Cardiac muscle cell (in vitro differentiated cells and primary cell): ENCODE results near the gene CNTN5. TPM values are rescaled to one million over a fixed set of nuclear protein-coding genes. Genes with fewer than 3 reads are reported as not detected.

Experiments used
- DNase-seq, 2 donors: peaks; one replicate each; pipeline versions ENCODE4 v3.0.0 to v3.0.0-alpha.2; 2010 to 2017; ENCODE audit warnings: low read depth in 1 of 2, low spot score in 1 of 2
- H3K27ac ChIP-seq: fragments of 200-600 bp; sonication (generic); 2 replicates; pipeline ENCODE4 v1.5.1; 2016
- H3K27me3 ChIP-seq: fragments of 200-600 bp; sonication (generic); 2 replicates; pipeline ENCODE4 v1.6.0; 2016; ENCODE audit warnings: control low read depth
- H3K36me3 ChIP-seq: fragments of 200-600 bp; sonication (generic); 2 replicates; pipeline ENCODE4 v1.5.1; 2016; ENCODE audit warnings: control low read depth
- H3K4me1 ChIP-seq: fragments of 200-600 bp; sonication (generic); 2 replicates; pipeline ENCODE4 v1.8.1; 2017; ENCODE audit warnings: low read depth, mild to moderate bottlenecking, mixed run types
- H3K4me3 ChIP-seq: fragments of 200-600 bp; sonication (generic); 2 replicates; pipeline ENCODE4 v1.5.1; 2016; ENCODE audit warnings: mild to moderate bottlenecking
- H3K9me3 ChIP-seq: fragments of 200-600 bp; sonication (generic); 2 replicates; pipeline ENCODE4 v1.5.1; 2017; ENCODE audit warnings: low read depth, mild to moderate bottlenecking, control low read depth
- polyA plus RNA-seq: library from polyadenylated mRNA; unstranded; fragments of >200 nt; fragmentation: Nextera tagmentation; extraction: Ambion mirVana; gene quantifications from 2 replicates; pipeline ENCODE4 v1.2.1, GENCODE V29; 2016
- total RNA-seq: library from RNA; depleted of rRNA; stranded (reverse); fragments of >200 nt; gene quantifications from 2 replicates; pipeline ENCODE4 v1.2.3, GENCODE V29; 2016
- TF ChIP-seq, protein P1 (sequence below): IDR thresholded peaks from 2 replicates; pipeline ENCODE4 v1.5.1; 2012; ENCODE audit warnings: low read depth, mild to moderate bottlenecking, low read length

Gene CNTN5
- total and polyA plus RNA-seq, 2 experiments from 2014 or later: 30.0 to 41.3 TPM

DNA sequence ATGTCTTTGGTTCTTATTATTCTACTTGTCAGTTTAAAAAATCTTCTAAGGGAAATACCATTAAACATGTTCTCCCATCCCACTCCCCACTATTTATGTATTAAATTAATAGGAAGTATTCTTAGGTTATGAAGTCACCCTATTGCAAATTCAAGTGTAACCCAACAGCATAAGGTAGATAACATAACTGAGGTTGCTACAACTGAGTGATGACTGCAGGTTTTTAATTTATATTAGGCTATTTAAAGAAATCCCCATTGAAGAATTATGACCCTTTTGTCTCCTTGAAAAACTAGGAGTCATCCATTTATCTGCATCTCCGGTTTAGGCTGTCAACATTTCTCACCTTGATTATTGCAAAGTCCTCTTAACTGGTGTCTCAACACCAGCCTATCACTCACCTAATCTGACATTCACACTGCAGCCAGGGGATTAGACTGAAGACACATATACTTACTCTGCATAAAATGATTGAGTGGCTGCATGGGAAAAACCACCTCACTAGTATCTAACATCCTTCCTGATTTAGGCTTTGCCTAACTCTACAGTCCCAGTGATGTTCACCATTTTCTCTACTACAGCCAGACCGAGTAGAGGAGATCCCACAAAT, 649.4 kb downstream of the CNTN5 start:
- Histone ChIP-seq H3K36me3 (no peaks in the 10 kb centered on the region), H3K27ac (no peak overlapping the region), H3K4me1 (no peaks in the 10 kb centered on the region), H3K9me3 (no peaks in the 10 kb centered on the region), H3K27me3 (no peaks in the 10 kb centered on the region), H3K4me3 (no peak overlapping the region)
- TF ChIP-seq, protein P1, sequence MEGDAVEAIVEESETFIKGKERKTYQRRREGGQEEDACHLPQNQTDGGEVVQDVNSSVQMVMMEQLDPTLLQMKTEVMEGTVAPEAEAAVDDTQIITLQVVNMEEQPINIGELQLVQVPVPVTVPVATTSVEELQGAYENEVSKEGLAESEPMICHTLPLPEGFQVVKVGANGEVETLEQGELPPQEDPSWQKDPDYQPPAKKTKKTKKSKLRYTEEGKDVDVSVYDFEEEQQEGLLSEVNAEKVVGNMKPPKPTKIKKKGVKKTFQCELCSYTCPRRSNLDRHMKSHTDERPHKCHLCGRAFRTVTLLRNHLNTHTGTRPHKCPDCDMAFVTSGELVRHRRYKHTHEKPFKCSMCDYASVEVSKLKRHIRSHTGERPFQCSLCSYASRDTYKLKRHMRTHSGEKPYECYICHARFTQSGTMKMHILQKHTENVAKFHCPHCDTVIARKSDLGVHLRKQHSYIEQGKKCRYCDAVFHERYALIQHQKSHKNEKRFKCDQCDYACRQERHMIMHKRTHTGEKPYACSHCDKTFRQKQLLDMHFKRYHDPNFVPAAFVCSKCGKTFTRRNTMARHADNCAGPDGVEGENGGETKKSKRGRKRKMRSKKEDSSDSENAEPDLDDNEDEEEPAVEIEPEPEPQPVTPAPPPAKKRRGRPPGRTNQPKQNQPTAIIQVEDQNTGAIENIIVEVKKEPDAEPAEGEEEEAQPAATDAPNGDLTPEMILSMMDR: no peak
- DNase-seq: no peak

GRCh38 chr11:99671808-99672409, 651.2 kb downstream of the CNTN5 start:
- no peak for DNase-seq
- no peaks in the 10 kb centered on the region for H3K9me3 ChIP-seq
- no peaks in the 10 kb centered on the region for H3K27me3 ChIP-seq
- H3K36me3 ChIP-seq: no peaks in the 10 kb centered on the region
- H3K4me1 ChIP-seq: peaks cover 2% of the 10 kb centered on the region
- H3K27ac ChIP-seq: no peak overlapping the region
- no peak overlapping the region for H3K4me3 ChIP-seq
- TF ChIP-seq, protein P1: no peak

DNA sequence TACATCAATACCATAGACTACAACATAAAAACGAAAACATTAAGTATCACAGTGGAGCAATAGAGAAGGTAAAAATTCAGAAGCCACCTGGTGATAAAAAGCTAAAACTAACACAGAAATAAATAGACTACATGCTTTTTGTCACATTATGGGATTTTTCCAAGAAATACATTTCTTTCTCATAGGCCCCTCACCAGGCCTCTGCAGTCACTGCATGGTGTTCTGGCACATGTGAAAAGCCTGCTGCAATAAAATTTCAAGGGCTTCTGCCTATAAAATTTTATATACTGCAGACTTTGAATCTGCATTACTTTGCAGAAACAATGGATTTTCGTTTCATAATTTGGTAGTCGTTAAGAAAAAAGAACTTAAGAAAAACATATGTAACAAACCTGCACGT, 655.5 kb downstream of the CNTN5 start:
- H3K27me3 ChIP-seq: no peaks in the 10 kb centered on the region
- H3K4me3 ChIP-seq: no peak overlapping the region
- no peak overlapping the region for H3K27ac ChIP-seq
- TF ChIP-seq, protein P1: no peak
- no peak for DNase-seq
- no peaks in the 10 kb centered on the region for H3K36me3 ChIP-seq
- H3K4me1 ChIP-seq: peaks cover 7% of the 10 kb centered on the region
- H3K9me3 ChIP-seq: no peaks in the 10 kb centered on the region

GRCh38 chr11:99682171-99682570, 661.4 kb downstream of the CNTN5 start:
- no peak for DNase-seq
- TF ChIP-seq, protein P1: no peak
- H3K27me3 ChIP-seq: no peaks in the 10 kb centered on the region
- no peaks in the 10 kb centered on the region for H3K9me3 ChIP-seq
- no peak overlapping the region for H3K27ac ChIP-seq
- H3K36me3 ChIP-seq: no peaks in the 10 kb centered on the region
- H3K4me1 ChIP-seq: peaks cover 11% of the 10 kb centered on the region
- H3K4me3 ChIP-seq: no peak overlapping the region

DNA sequence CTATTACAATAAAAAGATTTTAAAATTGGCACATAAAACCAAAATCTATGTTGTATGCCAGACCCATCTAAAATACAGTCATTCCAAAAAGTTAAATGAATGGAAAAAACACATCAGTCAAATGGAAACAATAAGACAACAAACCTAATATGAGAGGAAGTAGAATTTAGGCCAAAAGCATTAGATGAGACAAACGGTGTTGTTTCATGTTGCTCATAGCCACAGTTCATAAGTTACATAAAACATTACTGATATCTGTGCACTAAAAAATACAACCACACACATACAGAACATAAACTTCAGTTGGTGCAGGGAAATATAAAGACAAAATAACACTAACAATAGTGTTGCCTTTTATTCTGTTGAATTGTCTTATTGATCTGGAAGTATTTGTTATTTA, 661.9 kb downstream of the CNTN5 start:
- no peak overlapping the region for H3K27ac ChIP-seq
- H3K27me3 ChIP-seq: no peaks in the 10 kb centered on the region
- H3K9me3 ChIP-seq: no peaks in the 10 kb centered on the region
- H3K4me3 ChIP-seq: no peak overlapping the region
- H3K36me3 ChIP-seq: no peaks in the 10 kb centered on the region
- TF ChIP-seq, protein P1: no peak
- peaks cover 9% of the 10 kb centered on the region for H3K4me1 ChIP-seq
- no peak for DNase-seq
